Suprapubic skin (tissue), 4 donors: Measurements from ENCODE around the gene RAD50. TPM values are rescaled to one million over a fixed set of nuclear protein-coding genes. Genes with fewer than 3 reads are reported as not detected.
"Not testable (repeated sequence)": the region's sequence is repeated elsewhere in the genome, so short reads cannot be mapped to it uniquely, and the experiment has no call there.

ENCODE experiments used
- DNase-seq, 2 donors: peaks; one replicate each; pipeline ENCODE4 v3.0.0-alpha.2; 2019; ENCODE audit warnings: low spot score in 2 of 2
- H3K27ac ChIP-seq: fragments of 200-600 bp; sonication (generic); one replicate; pipeline ENCODE4 v1.5.1; 2019
- H3K27me3 ChIP-seq: fragments of 200-600 bp; sonication (generic); one replicate; pipeline ENCODE4 v1.5.1; 2019
- H3K36me3 ChIP-seq: fragments of 200-600 bp; sonication (generic); one replicate; pipeline ENCODE4 v1.5.1; 2019
- H3K4me1 ChIP-seq: fragments of 200-600 bp; sonication (generic); one replicate; pipeline ENCODE4 v1.5.1; 2019
- H3K4me3 ChIP-seq: fragments of 200-600 bp; sonication (generic); one replicate; pipeline ENCODE4 v1.5.1; 2019; ENCODE audit warnings: mild to moderate bottlenecking
- H3K9me3 ChIP-seq: fragments of 200-600 bp; sonication (generic); one replicate; pipeline ENCODE4 v1.5.1; 2019
- CTCF ChIP-seq, 2 donors: fragments of 200-600 bp in 1 of 2; fragments of 450-650 bp in 1 of 2; sonication (generic) in 1 of 2; IDR thresholded peaks; one replicate each; pipeline ENCODE4 v1.5.1; 2016 to 2019; ENCODE audit warnings: antibody characterized with exemption in 2 of 2, mild to moderate bottlenecking in 1 of 2, moderate library complexity in 1 of 2
- EP300 ChIP-seq: sonication (generic); formaldehyde crosslinking; IDR thresholded peaks from one replicate; pipeline ENCODE4 v1.6.1; 2017; ENCODE audit warnings: antibody characterized with exemption
- POLR2A ChIP-seq, 2 donors: fragments of 450-650 bp; IDR thresholded peaks; one replicate each; pipeline ENCODE4 v1.6.1; 2017; ENCODE audit warnings: antibody characterized with exemption in 2 of 2, mild to moderate bottlenecking in 2 of 2, moderate library complexity in 2 of 2
- POLR2AphosphoS5 ChIP-seq, 3 donors: sonication (generic); formaldehyde crosslinking; IDR thresholded peaks; one replicate each; pipeline ENCODE4 v1.6.1; 2017; ENCODE audit warnings: antibody characterized with exemption in 3 of 3
- WGBS: methylation state at CpG from one replicate; pipeline ENCODE4 v1.1.5; 2018; 5-methylcytosine and 5-hydroxymethylcytosine counted together
- total RNA-seq, 4 donors: library from RNA; depleted of rRNA; stranded (reverse); fragments of >200 nt; gene quantifications; one replicate each; pipeline ENCODE4 v1.1.0, GENCODE V29; 2016

Gene RAD50
- total RNA-seq, 4 donors from 2014 or later: 17.3 to 53.4 (median 32.5) TPM

- WGBS: 93% methylated on average over 1 of the region's 1 CpG
These were observed 9.9 kb downstream of the RAD50 start for GRCh38 chr5:132566657-132567056.

GRCh38 chr5:132576123-132576522 is 19.3 kb downstream of the RAD50 start:
- H3K27ac ChIP-seq: no peak overlapping the region
- no peaks in the 10 kb centered on the region for H3K27me3 ChIP-seq
- WGBS: 98% methylated on average over 1 of the region's 1 CpG
- H3K4me3 ChIP-seq: no peak overlapping the region
- H3K4me1 ChIP-seq: no peaks in the 10 kb centered on the region
- no peak for DNase-seq
- H3K9me3 ChIP-seq: no peaks in the 10 kb centered on the region
- H3K36me3 ChIP-seq: peaks cover 60% of the 10 kb centered on the region
- no peak for TF ChIP-seq CTCF (IDR thresholded peaks at IDR 0.05)
- TF ChIP-seq POLR2A (IDR thresholded peaks at IDR 0.05): no peak
- no peak for TF ChIP-seq POLR2AphosphoS5 (IDR thresholded peaks at IDR 0.05)
- no peak for TF ChIP-seq EP300

More at GRCh38 chr5:132566657-132567056, 9.9 kb downstream of the RAD50 start:
- no peak overlapping the region for H3K4me3 ChIP-seq
- DNase-seq: no peak
- peaks cover 59% of the 10 kb centered on the region for H3K36me3 ChIP-seq
- TF ChIP-seq EP300 (no peak), POLR2AphosphoS5 (IDR thresholded peaks at IDR 0.05) (no peak), CTCF (IDR thresholded peaks at IDR 0.05) (no peak), POLR2A (IDR thresholded peaks at IDR 0.05) (no peak)
- no peaks in the 10 kb centered on the region for H3K9me3 ChIP-seq
- H3K27ac ChIP-seq: no peak overlapping the region
- H3K27me3 ChIP-seq: no peaks in the 10 kb centered on the region
- H3K4me1 ChIP-seq: no peaks in the 10 kb centered on the region

- H3K27me3 ChIP-seq, H3K4me1 ChIP-seq, H3K9me3 ChIP-seq, H3K4me3 ChIP-seq, DNase-seq, H3K27ac ChIP-seq: not testable (repeated sequence)
- WGBS: 93% methylated on average over 2 of the region's 2 CpGs
- H3K36me3 ChIP-seq: peaks cover 66% of the 10 kb centered on the region
These were observed 27.8 kb downstream of the RAD50 start for GRCh38 chr5:132584560-132584959.

- Histone ChIP-seq H3K4me3 (no peak overlapping the region), H3K27me3 (no peaks in the 10 kb centered on the region), H3K4me1 (no peaks in the 10 kb centered on the region), H3K27ac (no peak overlapping the region), H3K36me3 (peaks cover 68% of the 10 kb centered on the region), H3K9me3 (no peaks in the 10 kb centered on the region)
- DNase-seq: no peak
- TF ChIP-seq POLR2A (IDR thresholded peaks at IDR 0.05): no peak
- TF ChIP-seq POLR2AphosphoS5 (IDR thresholded peaks at IDR 0.05): no peak
- TF ChIP-seq CTCF (IDR thresholded peaks at IDR 0.05): no peak
- TF ChIP-seq EP300: no peak
These were observed 29.3 kb downstream of the RAD50 start for GRCh38 chr5:132586063-132586462.

- TF ChIP-seq POLR2A (IDR thresholded peaks at IDR 0.05) (no peak), CTCF (IDR thresholded peaks at IDR 0.05) (no peak), EP300 (no peak), POLR2AphosphoS5 (IDR thresholded peaks at IDR 0.05) (no peak)
- Histone ChIP-seq H3K9me3 (no peaks in the 10 kb centered on the region), H3K4me3 (no peak overlapping the region), H3K27me3 (no peaks in the 10 kb centered on the region), H3K36me3 (peaks cover 60% of the 10 kb centered on the region), H3K4me1 (no peaks in the 10 kb centered on the region), H3K27ac (no peak overlapping the region)
- DNase-seq: no peak
- WGBS: 95% methylated on average over 1 of the region's 1 CpG
These were observed 32.7 kb downstream of the RAD50 start for GRCh38 chr5:132589467-132589866.

- Histone ChIP-seq H3K4me3 (no peak overlapping the region), H3K27ac (no peak overlapping the region), H3K9me3 (no peaks in the 10 kb centered on the region), H3K4me1 (no peaks in the 10 kb centered on the region), H3K27me3 (no peaks in the 10 kb centered on the region), H3K36me3 (peaks cover 61% of the 10 kb centered on the region)
- 83% methylated on average over 3 of the region's 3 CpGs for WGBS
- TF ChIP-seq POLR2AphosphoS5 (IDR thresholded peaks at IDR 0.05) (no peak), POLR2A (IDR thresholded peaks at IDR 0.05) (no peak), EP300 (no peak), CTCF (IDR thresholded peaks at IDR 0.05) (no peak)
- DNase-seq: no peak
These were observed 34.4 kb downstream of the RAD50 start for GRCh38 chr5:132591145-132591544.
